Measurements from ENCODE around the gene ZNF692. TPM values are rescaled to one million over a fixed set of nuclear protein-coding genes. Genes with fewer than 3 reads are reported as not detected.

The ZNF692 gene
- total RNA-seq, 4 donors from 2014 or later = 8.0 to 38.0 (median 13.9) TPM

DNA sequence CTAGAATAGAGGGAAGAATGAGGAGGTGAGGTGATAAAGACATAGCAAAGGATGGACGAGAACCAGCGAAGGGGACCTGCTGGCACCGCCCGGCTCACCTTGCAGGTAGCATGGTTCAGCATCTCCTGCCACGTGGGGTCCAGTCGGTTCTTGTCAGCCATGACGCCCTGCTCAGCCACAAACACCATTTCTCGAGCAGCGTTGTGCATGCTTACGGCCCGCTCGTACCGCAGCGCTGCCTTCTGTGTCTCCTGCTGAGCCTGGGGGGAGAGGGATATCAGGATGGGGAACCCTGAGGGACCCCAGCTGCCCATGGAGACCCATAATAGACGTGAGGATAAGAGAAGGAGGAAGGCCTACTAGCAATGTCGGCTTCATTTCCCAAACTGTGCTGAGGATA, 44.5 kb downstream of the ZNF692 start:
- H3K27ac ChIP-seq = no peak overlapping the region
- peaks cover 9 to 15% of the 10 kb centered on the region in 2 donors for H3K4me1 ChIP-seq
- DNase-seq = no peak
- peaks cover 0 to 58% of the 10 kb centered on the region in 2 donors for H3K36me3 ChIP-seq
- TF ChIP-seq, protein P1, sequence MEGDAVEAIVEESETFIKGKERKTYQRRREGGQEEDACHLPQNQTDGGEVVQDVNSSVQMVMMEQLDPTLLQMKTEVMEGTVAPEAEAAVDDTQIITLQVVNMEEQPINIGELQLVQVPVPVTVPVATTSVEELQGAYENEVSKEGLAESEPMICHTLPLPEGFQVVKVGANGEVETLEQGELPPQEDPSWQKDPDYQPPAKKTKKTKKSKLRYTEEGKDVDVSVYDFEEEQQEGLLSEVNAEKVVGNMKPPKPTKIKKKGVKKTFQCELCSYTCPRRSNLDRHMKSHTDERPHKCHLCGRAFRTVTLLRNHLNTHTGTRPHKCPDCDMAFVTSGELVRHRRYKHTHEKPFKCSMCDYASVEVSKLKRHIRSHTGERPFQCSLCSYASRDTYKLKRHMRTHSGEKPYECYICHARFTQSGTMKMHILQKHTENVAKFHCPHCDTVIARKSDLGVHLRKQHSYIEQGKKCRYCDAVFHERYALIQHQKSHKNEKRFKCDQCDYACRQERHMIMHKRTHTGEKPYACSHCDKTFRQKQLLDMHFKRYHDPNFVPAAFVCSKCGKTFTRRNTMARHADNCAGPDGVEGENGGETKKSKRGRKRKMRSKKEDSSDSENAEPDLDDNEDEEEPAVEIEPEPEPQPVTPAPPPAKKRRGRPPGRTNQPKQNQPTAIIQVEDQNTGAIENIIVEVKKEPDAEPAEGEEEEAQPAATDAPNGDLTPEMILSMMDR (IDR thresholded peaks at IDR 0.05 in 4 of 5, conservative IDR thresholded peaks at IDR 0.05 in 1 of 5) = no peak
- TF ChIP-seq POLR2A (IDR thresholded peaks at IDR 0.05) = no peak
- intact Hi-C loops (cut with DNase I; ENCODE audit: low total_unique reads) (no loop called here), in situ Hi-C loops (cut with MboI; ENCODE audit: low sequenced_read_pairs in 4 of 4) (no loop called here)
- no peaks in the 10 kb centered on the region for H3K9me3 ChIP-seq
- no peak for ATAC-seq
- H3K27me3 ChIP-seq = no peaks in the 10 kb centered on the region
- H3K4me3 ChIP-seq = no peak overlapping the region

DNA sequence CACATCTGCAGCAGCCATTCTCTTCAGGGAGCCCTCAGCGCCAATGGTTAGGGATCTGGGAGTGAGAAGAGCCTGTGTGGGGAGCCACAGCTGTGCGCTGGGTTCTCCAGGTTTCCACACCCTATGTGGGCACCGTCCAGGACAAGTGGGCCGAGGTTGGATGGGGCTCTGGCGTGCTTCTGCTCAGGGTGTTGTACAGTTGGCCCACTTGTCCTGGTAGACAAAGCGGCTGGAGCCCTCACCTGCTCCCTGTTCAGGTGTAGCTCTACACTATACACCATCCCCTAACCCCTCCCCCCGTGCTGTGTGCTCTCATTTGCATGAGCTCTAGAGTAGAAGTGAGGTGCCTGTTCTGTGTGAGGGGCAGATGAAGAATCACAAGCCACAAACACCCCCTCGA, 45.3 kb downstream of the ZNF692 start:
- H3K36me3 ChIP-seq = peaks cover 0 to 58% of the 10 kb centered on the region in 2 donors
- H3K4me1 ChIP-seq = peaks cover 2 to 9% of the 10 kb centered on the region in 2 donors
- DNase-seq = no peak
- no peaks in the 10 kb centered on the region for H3K9me3 ChIP-seq
- in situ Hi-C loops (cut with MboI; ENCODE audit: low sequenced_read_pairs in 4 of 4) = no loop called here
- intact Hi-C loops (cut with DNase I; ENCODE audit: low total_unique reads) = no loop called here
- ATAC-seq = no peak
- H3K27ac ChIP-seq = no peak overlapping the region
- H3K27me3 ChIP-seq = no peaks in the 10 kb centered on the region
- H3K4me3 ChIP-seq = no peak overlapping the region
- no peak for TF ChIP-seq POLR2A (IDR thresholded peaks at IDR 0.05)
- TF ChIP-seq, protein P1 (IDR thresholded peaks at IDR 0.05 in 4 of 5, conservative IDR thresholded peaks at IDR 0.05 in 1 of 5) = no peak

DNA sequence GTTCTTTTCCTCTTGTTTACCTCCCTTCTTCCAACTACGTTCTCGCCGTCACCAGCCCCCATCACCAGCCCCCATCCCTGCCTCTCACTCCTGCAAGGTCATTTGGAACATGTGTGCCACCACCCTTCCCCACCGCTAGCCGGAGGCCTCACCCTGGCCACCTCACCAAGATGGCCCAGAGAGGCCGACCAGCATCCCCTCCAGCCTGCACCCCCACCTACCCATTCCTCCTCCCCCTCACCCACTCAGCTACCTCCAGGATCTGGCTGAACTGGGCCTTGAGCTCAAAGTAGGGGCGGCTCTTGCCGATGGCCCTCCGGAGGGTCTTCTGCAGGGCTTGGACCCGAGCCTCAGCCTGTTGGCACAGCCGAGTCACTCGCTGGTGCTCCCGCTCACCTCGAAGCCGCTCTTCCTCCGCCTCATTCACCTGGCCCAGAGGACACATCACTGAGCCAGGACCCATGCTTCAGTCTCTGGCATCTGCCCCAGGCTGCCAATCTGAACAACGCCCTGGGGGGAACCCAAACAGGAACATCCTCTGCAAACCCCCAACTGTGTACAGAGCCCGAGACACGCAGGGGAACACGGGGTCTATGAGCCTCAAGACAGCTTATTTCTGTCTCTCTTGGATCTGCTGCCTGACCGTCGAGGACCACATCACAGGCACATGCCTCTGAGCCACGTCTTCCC, 46.0 kb downstream of the ZNF692 start:
- ATAC-seq (no peak), DNase-seq (no peak)
- intact Hi-C loops (cut with DNase I; ENCODE audit: low total_unique reads) = no loop called here
- Histone ChIP-seq H3K4me1 (peaks cover 0 to 7% of the 10 kb centered on the region in 2 donors), H3K27me3 (no peaks in the 10 kb centered on the region), H3K36me3 (peaks cover 0 to 58% of the 10 kb centered on the region in 2 donors), H3K9me3 (no peaks in the 10 kb centered on the region), H3K27ac (no peak overlapping the region), H3K4me3 (no peak overlapping the region)
- in situ Hi-C loops (cut with MboI; ENCODE audit: low sequenced_read_pairs in 4 of 4) = no loop called here
- TF ChIP-seq, protein P1 (IDR thresholded peaks at IDR 0.05 in 4 of 5, conservative IDR thresholded peaks at IDR 0.05 in 1 of 5) = no peak
- TF ChIP-seq POLR2A (IDR thresholded peaks at IDR 0.05) = no peak

DNA sequence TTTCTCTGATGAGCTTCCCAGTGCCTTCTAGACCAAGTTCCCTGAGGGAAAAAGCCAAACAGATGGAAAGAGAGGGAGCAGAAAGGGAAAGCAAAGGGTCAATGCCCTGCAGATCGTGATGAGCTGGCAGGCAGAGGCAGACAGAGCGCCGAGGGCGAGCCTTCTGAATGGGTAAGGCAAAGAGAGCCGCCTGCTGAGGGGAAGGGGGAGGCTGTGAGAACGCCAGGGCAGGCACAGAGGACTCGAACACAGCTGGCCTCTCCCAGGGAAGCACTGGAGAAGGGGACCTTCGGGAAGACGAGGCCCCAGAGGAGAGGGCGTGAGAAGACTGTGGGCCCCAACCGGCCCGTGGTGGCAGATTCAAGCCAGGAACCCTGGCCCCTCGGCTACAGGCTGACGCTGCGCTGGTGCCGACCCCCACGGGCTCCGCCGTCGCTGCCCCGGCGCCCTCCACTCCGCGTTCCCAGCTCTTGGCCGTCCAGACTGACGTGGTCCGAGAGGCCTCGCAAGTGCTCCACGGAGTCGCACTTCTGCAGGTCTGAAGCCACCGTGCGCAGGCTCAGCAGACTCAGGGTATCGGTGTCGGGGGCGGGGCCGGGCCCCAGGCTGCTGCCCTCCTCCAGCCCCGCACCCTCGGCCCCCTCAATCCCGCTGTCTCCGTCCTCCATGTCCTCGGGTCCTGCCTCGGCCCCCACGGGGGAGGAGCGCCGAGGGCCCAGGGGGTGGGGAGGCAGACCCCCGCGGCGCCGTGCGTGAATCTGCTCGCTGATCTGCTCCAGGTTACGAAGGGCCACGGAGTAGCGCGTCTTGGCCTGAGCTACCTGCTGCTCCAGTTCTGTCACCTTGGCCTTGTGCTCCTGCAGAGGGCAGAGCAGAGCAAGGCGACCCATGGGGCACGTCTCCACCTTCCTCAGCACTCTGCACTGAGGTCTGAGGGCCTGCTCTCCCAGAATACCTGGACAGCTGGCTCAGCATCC, 47.1 kb downstream of the ZNF692 start:
- H3K36me3 ChIP-seq = peaks cover 0 to 55% of the 10 kb centered on the region in 2 donors
- no peak overlapping the region for H3K27ac ChIP-seq
- ATAC-seq (no peak), DNase-seq (no peak)
- in situ Hi-C loops (cut with MboI; ENCODE audit: low sequenced_read_pairs in 4 of 4) (no loop called here), intact Hi-C loops (cut with DNase I; ENCODE audit: low total_unique reads) (no loop called here)
- TF ChIP-seq, protein P1 (IDR thresholded peaks at IDR 0.05 in 4 of 5, conservative IDR thresholded peaks at IDR 0.05 in 1 of 5) = no peak
- no peak for TF ChIP-seq POLR2A (IDR thresholded peaks at IDR 0.05)
- H3K4me1 ChIP-seq = peaks cover 0 to 7% of the 10 kb centered on the region in 2 donors
- no peak overlapping the region for H3K4me3 ChIP-seq
- H3K9me3 ChIP-seq = no peaks in the 10 kb centered on the region
- H3K27me3 ChIP-seq = no peaks in the 10 kb centered on the region

Data from gastrocnemius medialis (tissue), 4 donors.